Activated CD4-positive, alpha-beta memory T cell treated with anti-CD3 and anti-CD28 coated beads for 36 hours (primary cell): ENCODE measurements around the gene YKT6. TPM values are rescaled to one million over a fixed set of nuclear protein-coding genes. Genes with fewer than 3 reads are reported as not detected.

Experiments used
- CTCF ChIA-PET: fragments of 350-600 bp; sonication (Branson Sonifier 250); formaldehyde crosslinking; loops from one replicate; lab custom pipeline; 2021; ENCODE audit warnings: antibody characterized with exemption, inconsistent platforms; lab: Charles Lee
- POLR2A ChIA-PET: fragments of 350-600 bp; sonication (Branson Sonifier 250); formaldehyde crosslinking; loops from one replicate; lab custom pipeline; 2021; ENCODE audit warnings: antibody characterized with exemption; lab: Charles Lee
- DNase-seq: peaks from one replicate; pipeline ENCODE4 v3.0.0-alpha.2; 2020
- H3K27ac Mint-ChIP-seq: one replicate; pipeline ENCODE4 v1.8.0; 2021; ENCODE audit warnings: mixed read lengths
- H3K27me3 Mint-ChIP-seq: one replicate; pipeline ENCODE4 v1.8.0; 2021; ENCODE audit warnings: mixed read lengths
- H3K36me3 Mint-ChIP-seq: one replicate; pipeline ENCODE4 v1.8.0; 2021; ENCODE audit warnings: mixed read lengths
- H3K4me1 Mint-ChIP-seq: one replicate; pipeline ENCODE4 v1.8.0; 2021; ENCODE audit warnings: low read depth, mixed read lengths
- H3K4me3 Mint-ChIP-seq: one replicate; pipeline ENCODE4 v1.8.0; 2021; ENCODE audit warnings: mild to moderate bottlenecking, mixed read lengths
- H3K9me3 Mint-ChIP-seq: one replicate; pipeline ENCODE4 v1.8.0; 2021; ENCODE audit warnings: mixed read lengths
- intact Hi-C: fragments of 100-400 bp; cut with micrococcal nuclease; formaldehyde crosslinking; loops from one replicate; pipeline ENCODE4 v1.15.1; 2023
- total RNA-seq, 2 experiments: library from RNA; stranded (reverse); gene quantifications; one replicate each; pipeline ENCODE4 v1.2.3, GENCODE V29; 2021

Gene YKT6
- total RNA-seq, 2 experiments from 2014 or later: 57.0 to 60.4 TPM

DNA sequence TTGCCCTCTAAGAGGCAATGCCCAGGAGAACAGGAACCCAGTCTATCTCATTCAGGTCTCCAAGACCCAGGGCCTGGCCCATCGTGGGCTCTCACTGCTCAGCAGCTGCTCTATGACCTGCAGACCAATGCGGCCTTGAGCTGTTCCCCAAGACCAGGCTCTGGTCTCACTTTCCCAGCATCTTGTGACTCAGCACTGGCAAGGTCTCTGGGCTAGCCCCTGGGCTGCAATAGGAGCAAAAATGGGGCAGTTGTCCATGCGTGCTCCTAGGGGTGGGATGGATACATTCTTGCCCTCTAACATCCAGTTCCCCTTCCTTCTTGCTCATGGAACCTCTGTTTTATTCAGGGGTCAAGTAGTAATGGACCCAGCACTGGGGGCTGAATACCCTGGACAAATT lies 25.0 kb upstream of the YKT6 start:
- Mint-ChIP-seq H3K4me1 (no peaks in the 10 kb centered on the region), H3K27me3 (peaks cover 15% of the 10 kb centered on the region)
- intact Hi-C loops: no loop called here

DNA sequence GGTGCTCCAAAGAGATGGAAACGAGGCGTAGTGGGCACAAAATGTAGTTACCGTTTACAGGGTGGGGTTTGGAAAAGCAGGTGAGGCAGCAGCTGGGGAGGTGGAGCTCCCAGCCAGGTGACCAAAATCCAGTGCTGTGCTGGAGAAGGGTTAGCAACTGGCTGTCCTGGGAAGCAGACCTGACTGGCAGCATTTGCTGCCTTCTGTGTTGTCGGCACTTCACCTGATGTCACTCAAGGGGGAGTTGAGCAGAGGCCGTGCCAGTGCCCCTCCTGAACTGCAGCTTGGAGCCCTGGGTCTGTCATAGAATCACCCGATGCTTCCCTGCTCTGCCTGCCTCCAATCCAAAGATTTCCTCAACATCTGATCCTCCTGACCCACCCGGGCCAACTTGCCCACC lies 24.3 kb upstream of the YKT6 start:
- Mint-ChIP-seq H3K36me3 (no peaks in the 10 kb centered on the region), H3K27me3 (peaks cover 13% of the 10 kb centered on the region), H3K4me1 (no peaks in the 10 kb centered on the region), H3K9me3 (no peaks in the 10 kb centered on the region), H3K4me3 (no peak overlapping the region), H3K27ac (no peak overlapping the region)
- ChIA-PET CTCF (no interaction called here), POLR2A (no interaction called here)
- no peak for DNase-seq
- intact Hi-C loops: no loop called here

More for the DNA sequence above, 25.0 kb upstream of the YKT6 start:
- Mint-ChIP-seq H3K36me3 (no peaks in the 10 kb centered on the region), H3K27ac (no peak overlapping the region), H3K9me3 (no peaks in the 10 kb centered on the region), H3K4me3 (no peak overlapping the region)
- CTCF ChIA-PET: no interaction called here
- POLR2A ChIA-PET: no interaction called here
- no peak for DNase-seq

DNA sequence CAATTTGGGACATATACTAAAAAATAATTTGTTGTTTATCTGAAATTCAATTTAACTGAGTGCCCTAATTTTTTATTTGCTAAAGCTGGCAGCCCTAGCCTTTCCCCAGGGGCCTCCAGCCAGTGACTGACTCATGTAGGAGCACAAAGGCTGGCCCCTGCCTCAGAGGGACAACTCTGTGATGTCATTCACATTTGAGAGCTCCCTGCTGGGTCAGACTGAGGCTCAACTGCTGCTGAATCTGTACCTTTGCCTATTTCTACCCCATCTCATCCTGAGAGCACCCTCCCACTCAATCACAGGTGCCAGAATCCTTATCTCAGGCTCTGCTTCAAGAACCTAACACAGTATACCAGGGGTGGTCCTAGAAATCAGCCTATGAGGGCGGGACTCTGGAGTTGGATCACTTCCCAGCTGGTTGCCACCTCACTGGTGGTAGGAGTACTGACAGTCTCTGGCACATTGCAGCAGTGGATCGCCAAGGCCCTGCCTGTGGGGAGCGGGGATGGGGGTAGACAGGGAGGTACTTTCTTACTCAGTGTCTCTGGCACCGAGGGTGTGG lies 23.1 kb upstream of the YKT6 start:
- H3K9me3 Mint-ChIP-seq: peaks cover 3% of the 10 kb centered on the region
- POLR2A ChIA-PET: no interaction called here
- H3K27ac Mint-ChIP-seq: no peak overlapping the region
- intact Hi-C loops: no loop called here
- H3K36me3 Mint-ChIP-seq: no peaks in the 10 kb centered on the region
- CTCF ChIA-PET: no interaction called here
- no peaks in the 10 kb centered on the region for H3K4me1 Mint-ChIP-seq
- H3K4me3 Mint-ChIP-seq: no peak overlapping the region
- H3K27me3 Mint-ChIP-seq: peaks cover 19% of the 10 kb centered on the region
- DNase-seq: no peak

DNA sequence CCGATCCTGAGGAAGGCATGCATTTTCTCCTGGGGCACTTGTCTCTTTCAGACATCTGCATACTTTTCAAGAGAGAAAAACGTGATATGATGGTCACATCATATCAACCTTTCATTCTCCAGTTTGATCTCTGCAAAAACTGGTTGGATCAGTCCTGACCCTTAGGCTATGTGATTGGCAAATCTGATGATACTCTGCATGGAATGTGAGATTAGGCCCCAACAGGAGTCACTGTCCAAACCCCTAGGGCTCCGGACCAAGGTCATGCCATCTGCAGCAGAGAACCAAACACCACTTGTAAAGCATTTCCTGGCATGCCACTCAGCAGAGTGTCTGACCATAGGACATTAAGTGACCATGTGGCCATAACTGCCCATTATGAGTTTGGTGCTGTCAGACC lies 20.1 kb upstream of the YKT6 start:
- CTCF ChIA-PET: no interaction called here
- Mint-ChIP-seq H3K36me3 (no peaks in the 10 kb centered on the region), H3K9me3 (peaks cover 7% of the 10 kb centered on the region), H3K27me3 (peaks cover 16% of the 10 kb centered on the region), H3K4me1 (no peaks in the 10 kb centered on the region), H3K27ac (no peak overlapping the region), H3K4me3 (no peak overlapping the region)
- POLR2A ChIA-PET: no interaction called here
- no peak for DNase-seq
- intact Hi-C loops: no loop called here

DNA sequence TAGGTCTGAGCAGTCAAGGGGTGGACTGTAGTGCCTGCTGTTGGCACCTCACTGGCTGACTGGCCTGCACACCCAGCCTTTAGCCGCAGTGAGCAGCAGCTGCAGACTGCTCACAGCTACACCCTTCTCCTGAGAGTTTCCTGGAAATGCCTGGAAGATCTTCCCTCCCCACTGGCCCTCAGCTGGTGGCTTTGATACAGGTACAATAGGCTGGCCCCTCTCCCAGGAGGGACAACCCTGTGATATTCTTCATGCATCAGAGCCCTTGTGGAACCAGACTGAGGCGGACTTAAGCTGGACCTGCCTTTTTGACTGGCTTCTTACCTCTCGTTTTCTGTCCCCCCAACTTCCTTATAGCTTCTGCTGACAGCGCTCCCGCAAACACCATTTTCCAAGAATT lies 18.0 kb upstream of the YKT6 start:
- peaks cover 6% of the 10 kb centered on the region for H3K27me3 Mint-ChIP-seq
- DNase-seq: no peak
- ChIA-PET CTCF (no interaction called here), POLR2A (no interaction called here)
- no peaks in the 10 kb centered on the region for H3K4me1 Mint-ChIP-seq
- intact Hi-C loops: no loop called here
- peaks cover 7% of the 10 kb centered on the region for H3K9me3 Mint-ChIP-seq
- H3K4me3 Mint-ChIP-seq: no peak overlapping the region
- H3K36me3 Mint-ChIP-seq: no peaks in the 10 kb centered on the region
- no peak overlapping the region for H3K27ac Mint-ChIP-seq

DNA sequence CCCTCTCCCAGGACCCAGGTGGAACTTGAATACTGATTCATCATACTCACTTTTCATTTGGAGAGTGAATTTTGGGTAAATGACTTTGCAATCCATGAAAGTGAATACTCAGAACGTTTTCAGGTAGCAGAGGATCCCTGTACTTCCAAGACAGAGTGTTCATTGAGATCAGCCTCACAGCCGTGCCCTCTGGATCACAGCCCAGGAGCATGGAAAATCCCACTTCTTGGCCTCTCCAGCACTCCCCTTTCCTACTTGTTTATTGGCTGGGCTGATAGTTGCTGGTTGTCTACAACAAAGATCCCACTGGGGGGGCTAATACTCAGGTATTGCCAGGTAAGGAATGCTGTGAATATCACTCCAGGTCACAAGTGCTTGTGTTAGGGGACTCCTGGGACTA lies 17.4 kb upstream of the YKT6 start:
- no peaks in the 10 kb centered on the region for H3K4me1 Mint-ChIP-seq
- H3K9me3 Mint-ChIP-seq: peaks cover 7% of the 10 kb centered on the region
- no peak for DNase-seq
- ChIA-PET POLR2A (interaction anchor here (0.6 kb wide), 1 partner anchor 365 kb away, joined by 3 read pairs; no protein-coding TSS in a partner anchor), CTCF (no interaction called here)
- H3K27ac Mint-ChIP-seq: no peak overlapping the region
- intact Hi-C loops: no loop called here
- H3K27me3 Mint-ChIP-seq: peaks cover 5% of the 10 kb centered on the region
- H3K36me3 Mint-ChIP-seq: no peaks in the 10 kb centered on the region
- H3K4me3 Mint-ChIP-seq: no peak overlapping the region

DNA sequence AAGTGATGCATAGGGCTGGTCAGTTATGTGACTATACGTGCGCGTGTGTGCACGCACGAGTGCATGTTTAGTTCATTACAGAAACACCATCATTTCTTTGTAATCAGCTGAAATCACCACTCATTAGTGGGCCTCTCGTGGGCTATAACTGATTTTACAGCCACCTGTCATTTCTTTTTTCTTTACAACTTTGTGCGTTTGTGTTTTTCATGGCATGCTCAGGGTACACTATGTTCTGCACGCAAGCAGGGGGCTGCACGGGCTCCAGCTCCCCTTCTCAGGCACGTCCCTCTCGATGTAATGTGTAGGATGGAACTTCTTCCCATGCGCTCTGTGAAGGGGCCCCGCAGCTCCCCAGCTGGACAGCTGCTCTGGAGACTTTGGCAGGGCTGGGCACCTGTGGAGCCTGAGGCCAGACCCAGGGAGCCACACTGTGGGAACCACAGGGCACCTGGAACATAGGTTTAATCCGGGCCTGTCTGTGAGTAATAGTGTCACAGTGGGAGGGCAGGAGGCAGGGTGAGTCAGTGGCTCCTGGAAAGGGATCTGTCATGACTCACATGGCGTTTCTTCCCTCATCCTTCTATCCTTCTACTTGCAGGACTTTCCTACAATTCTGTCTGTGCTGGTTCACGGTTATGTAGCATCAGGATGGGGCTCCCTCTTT lies 16.4 kb upstream of the YKT6 start:
- Mint-ChIP-seq H3K27ac (no peak overlapping the region), H3K4me3 (no peak overlapping the region), H3K4me1 (no peaks in the 10 kb centered on the region), H3K27me3 (peaks cover 5% of the 10 kb centered on the region), H3K36me3 (no peaks in the 10 kb centered on the region), H3K9me3 (peaks cover 7% of the 10 kb centered on the region)
- no peak for DNase-seq
- POLR2A ChIA-PET: no interaction called here
- intact Hi-C loops: no loop called here
- CTCF ChIA-PET: no interaction called here

DNA sequence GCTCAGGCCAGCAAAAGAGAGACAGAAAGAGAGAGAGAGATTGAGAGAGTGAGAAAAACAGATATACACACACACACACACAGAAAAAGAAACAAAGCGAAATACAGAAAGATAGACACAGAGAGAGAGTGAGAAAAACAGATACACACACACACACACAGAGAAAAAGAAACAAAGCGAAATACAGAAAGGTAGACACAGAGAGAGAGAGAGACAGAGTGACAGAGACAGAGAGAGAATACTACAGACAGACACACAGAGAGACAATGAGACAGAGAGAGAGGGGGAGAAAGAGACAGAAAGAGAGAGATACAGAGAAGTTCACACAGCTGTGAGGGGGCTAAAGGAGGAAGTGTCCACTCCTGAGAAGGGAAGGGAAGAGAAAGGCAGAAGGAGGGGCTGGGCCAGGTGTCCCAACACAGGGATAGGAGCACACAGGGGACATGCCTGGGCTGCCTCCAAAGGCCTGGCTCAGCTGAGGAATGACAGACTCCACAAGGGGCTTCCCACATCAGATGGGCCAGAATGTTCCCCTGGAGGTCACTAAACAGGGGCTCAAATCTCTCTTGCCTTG lies 15.8 kb upstream of the YKT6 start:
- Mint-ChIP-seq H3K36me3 (no peaks in the 10 kb centered on the region), H3K27me3 (peaks cover 5% of the 10 kb centered on the region), H3K27ac (no peak overlapping the region), H3K9me3 (peaks cover 7% of the 10 kb centered on the region), H3K4me1 (no peaks in the 10 kb centered on the region), H3K4me3 (no peak overlapping the region)
- intact Hi-C loops: no loop called here
- ChIA-PET CTCF (no interaction called here), POLR2A (no interaction called here)
- DNase-seq: no peak

DNA sequence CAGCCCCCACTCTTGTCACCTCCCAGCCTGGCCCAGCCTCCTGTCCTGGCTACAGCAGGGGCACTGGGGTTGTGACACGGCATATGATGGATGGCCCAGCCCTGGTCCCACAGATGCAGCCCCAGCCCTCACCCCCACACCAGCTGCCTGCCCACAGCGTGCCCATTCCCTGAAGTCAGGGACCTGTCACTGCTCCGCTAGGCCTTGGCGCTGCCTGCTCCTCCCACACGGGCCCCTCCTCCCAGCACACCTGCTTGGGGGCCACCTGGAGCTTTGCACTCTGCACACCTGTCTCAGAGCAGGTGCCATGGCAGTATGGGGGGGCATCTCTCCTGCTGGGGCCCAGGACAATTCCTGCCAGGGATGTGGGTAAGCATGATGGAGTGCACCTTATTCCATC lies 15.0 kb upstream of the YKT6 start:
- intact Hi-C loops: no loop called here
- no peak for DNase-seq
- peaks cover 5% of the 10 kb centered on the region for H3K27me3 Mint-ChIP-seq
- H3K27ac Mint-ChIP-seq: no peak overlapping the region
- peaks cover 7% of the 10 kb centered on the region for H3K9me3 Mint-ChIP-seq
- ChIA-PET CTCF (no interaction called here), POLR2A (no interaction called here)
- no peak overlapping the region for H3K4me3 Mint-ChIP-seq
- no peaks in the 10 kb centered on the region for H3K36me3 Mint-ChIP-seq
- H3K4me1 Mint-ChIP-seq: no peaks in the 10 kb centered on the region

DNA sequence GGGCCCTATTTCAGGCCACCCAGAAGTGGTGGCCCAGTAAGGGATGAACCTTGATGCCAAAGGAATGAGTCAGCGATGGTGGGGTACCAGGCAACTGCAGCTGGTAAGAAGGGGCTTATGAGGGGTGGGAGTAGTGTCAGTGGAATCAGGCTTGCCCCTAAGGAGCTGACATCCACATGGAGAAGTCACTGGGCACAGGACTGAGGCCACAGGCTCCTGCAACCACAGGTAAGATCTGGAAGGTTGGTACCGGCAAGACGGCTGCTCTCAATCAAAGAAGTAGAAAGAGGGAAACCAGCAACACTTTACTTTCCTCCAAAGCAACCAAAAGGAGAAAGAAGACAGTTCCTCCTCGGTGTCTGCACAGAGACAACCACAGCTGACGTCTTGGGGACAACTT lies 14.0 kb upstream of the YKT6 start:
- Mint-ChIP-seq H3K9me3 (peaks cover 7% of the 10 kb centered on the region), H3K4me1 (no peaks in the 10 kb centered on the region), H3K36me3 (no peaks in the 10 kb centered on the region), H3K4me3 (no peak overlapping the region), H3K27ac (no peak overlapping the region), H3K27me3 (peaks cover 5% of the 10 kb centered on the region)
- ChIA-PET CTCF (interaction anchor here (0.6 kb wide), 1 partner anchor 908 kb away, joined by 3 read pairs; no protein-coding TSS in a partner anchor), POLR2A (no interaction called here)
- intact Hi-C loops: no loop called here
- no peak for DNase-seq

DNA sequence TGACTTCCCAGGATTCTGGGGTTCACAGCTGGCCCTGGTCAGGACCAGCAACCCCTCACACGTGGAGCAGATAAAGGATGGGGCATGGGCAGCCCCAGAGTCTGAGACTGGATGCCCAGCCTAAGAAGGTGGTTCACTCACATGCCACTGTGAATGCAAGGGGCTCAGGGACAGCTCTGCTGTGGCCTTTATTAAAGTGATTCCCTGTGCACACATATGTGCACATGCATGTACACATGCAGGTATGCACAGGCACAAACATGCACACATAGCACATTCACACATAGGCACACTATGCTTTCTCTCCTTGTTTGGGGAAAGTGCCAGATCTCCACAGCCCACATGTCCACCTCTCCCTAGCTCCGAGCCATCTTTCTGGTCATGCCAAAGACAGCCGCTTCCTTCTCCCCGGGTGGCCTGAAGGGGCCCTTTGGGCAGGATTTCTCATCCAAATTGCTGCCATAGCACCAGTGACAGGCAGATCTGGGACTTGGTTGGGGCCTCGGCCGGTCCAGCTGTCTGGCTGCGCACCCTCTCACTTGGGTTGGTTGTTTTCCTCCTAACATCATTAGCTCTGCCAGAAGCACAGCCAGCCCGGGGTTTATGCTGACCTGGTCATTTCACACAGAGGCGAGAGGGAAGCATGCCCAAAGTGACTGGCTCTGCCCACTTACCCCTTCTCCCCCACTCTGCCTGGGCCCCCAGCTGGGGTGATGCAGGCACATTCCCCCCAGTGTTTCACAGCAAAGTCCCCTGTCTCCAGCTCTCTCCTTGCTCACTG lies 13.0 kb upstream of the YKT6 start:
- H3K27me3 Mint-ChIP-seq: no peaks in the 10 kb centered on the region
- H3K9me3 Mint-ChIP-seq: peaks cover 4% of the 10 kb centered on the region
- ChIA-PET POLR2A (no interaction called here), CTCF (no interaction called here)
- H3K4me1 Mint-ChIP-seq: no peaks in the 10 kb centered on the region
- DNase-seq: no peak
- no peak overlapping the region for H3K27ac Mint-ChIP-seq
- H3K36me3 Mint-ChIP-seq: no peaks in the 10 kb centered on the region
- no peak overlapping the region for H3K4me3 Mint-ChIP-seq
- intact Hi-C loops: no loop called here

DNA sequence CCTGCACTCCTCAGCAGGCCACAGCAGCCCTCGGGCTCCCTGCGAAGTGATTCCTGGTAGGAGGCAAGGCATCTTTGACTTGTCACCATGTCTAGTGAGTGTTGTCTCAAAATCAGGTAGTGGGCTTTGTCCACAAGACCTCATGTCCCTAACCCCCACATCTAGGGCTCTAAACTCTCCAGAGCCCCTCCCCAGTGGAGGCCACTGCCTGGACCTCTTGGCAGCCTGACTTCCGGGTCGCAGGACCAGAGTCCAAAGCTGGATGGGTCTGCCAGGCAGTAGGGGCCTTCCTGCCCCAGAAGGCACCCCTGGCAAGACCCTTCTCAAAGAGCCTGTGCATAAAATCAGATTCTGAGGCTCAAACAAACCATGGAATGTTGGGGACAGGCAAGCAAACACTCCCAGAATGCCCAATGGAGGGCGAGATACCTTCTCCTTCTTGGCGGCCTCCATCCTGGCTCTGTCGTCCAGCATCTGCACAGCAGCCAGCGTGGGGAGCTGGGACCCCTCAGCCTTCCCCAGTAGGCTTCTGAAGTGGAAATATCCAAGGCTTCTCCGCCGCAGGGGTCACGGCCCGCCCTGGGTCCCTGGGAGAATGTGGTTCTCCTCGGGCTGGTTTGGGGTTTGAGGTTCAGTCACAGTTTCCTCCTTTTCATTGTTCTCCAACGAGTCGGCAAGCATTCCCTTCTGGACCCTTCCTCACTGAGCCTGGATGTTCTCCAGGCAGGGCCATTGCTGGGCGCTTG lies 12.1 kb upstream of the YKT6 start:
- Mint-ChIP-seq H3K36me3 (no peaks in the 10 kb centered on the region), H3K27ac (no peak overlapping the region), H3K4me3 (no peak overlapping the region), H3K9me3 (no peaks in the 10 kb centered on the region), H3K4me1 (no peaks in the 10 kb centered on the region), H3K27me3 (no peaks in the 10 kb centered on the region)
- DNase-seq: no peak
- ChIA-PET POLR2A (no interaction called here), CTCF (no interaction called here)
- intact Hi-C loops: no loop called here
